NB4 (cell line): Measurements from ENCODE around the gene AFAP1L1.

Source experiments
- CTCF ChIP-seq: IDR thresholded peaks from one replicate; pipeline ENCODE4 v1.5.1; 2012; ENCODE audit warnings: low read depth, low read length
- MAX ChIP-seq: IDR thresholded peaks from 2 replicates; pipeline ENCODE4 v1.6.1; 2011; ENCODE audit warnings: low read depth, low read length
- MYC ChIP-seq: IDR thresholded peaks from 2 replicates; pipeline ENCODE4 v1.6.1; 2011; ENCODE audit warnings: low read depth, low read length
- POLR2A ChIP-seq: IDR thresholded peaks from 2 replicates; pipeline ENCODE4 v1.6.1; 2011; ENCODE audit warnings: mild to moderate bottlenecking; ENCODE audit not compliant: insufficient read length; ENCODE audit errors: extremely low read depth

DNA sequence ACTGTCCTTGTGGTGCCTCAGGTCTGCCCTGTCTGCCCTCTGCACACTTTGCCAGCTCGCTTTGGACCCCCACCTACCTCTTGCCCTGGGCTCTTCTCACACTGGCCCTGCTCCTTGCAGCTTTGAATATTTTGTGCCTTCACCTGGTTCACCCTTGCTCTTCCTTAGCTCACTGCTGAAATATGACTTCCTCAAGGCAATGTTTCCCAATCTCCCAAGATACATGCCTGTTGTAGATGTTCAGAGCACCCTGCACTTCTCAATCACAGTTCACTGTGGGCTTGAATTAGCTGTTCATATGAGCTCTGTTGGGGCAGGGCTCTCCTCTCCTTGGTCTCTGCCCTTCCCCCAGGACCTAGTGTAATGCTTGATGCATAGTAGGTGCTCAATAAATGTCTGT, 8.0 kb downstream of the AFAP1L1 start:
- no peak for TF ChIP-seq CTCF
- no peak for TF ChIP-seq POLR2A
- TF ChIP-seq MAX = no peak
- no peak for TF ChIP-seq MYC
